ENCODE measurements around the gene GNAL.

- TF ChIP-seq, protein P1, sequence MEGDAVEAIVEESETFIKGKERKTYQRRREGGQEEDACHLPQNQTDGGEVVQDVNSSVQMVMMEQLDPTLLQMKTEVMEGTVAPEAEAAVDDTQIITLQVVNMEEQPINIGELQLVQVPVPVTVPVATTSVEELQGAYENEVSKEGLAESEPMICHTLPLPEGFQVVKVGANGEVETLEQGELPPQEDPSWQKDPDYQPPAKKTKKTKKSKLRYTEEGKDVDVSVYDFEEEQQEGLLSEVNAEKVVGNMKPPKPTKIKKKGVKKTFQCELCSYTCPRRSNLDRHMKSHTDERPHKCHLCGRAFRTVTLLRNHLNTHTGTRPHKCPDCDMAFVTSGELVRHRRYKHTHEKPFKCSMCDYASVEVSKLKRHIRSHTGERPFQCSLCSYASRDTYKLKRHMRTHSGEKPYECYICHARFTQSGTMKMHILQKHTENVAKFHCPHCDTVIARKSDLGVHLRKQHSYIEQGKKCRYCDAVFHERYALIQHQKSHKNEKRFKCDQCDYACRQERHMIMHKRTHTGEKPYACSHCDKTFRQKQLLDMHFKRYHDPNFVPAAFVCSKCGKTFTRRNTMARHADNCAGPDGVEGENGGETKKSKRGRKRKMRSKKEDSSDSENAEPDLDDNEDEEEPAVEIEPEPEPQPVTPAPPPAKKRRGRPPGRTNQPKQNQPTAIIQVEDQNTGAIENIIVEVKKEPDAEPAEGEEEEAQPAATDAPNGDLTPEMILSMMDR (IDR thresholded peaks at IDR 0.05): no peak
- TF ChIP-seq SIN3A (IDR thresholded peaks at IDR 0.05; ENCODE audit: borderline replicate concordance, insufficient read depth, low read depth, low read length) (no peak), POLR2AphosphoS5 (IDR thresholded peaks at IDR 0.05; ENCODE audit: low read depth, low read length) (no peak), TCF7L2 (IDR thresholded peaks at IDR 0.05; ENCODE audit: low read depth, low read length) (no peak)
Measured at GRCh38 chr18:11736656-11737055, 47.6 kb downstream of the GNAL start.

Data from Panc1 (cell line).